BLaER1 (cell line): ENCODE data around the gene COA1.

ENCODE experiments used
- H3K27ac ChIP-seq: shearing (Covaris generic); formaldehyde crosslinking; 2 replicates; pipeline ENCODE4 v1.8.1; 2022
- H3K27me3 ChIP-seq: shearing (Covaris generic); formaldehyde crosslinking; 2 replicates; pipeline ENCODE4 v1.8.1; 2022
- H3K36me3 ChIP-seq: shearing (Covaris generic); formaldehyde crosslinking; 2 replicates; pipeline ENCODE4 v1.8.1; 2022
- H3K4me1 ChIP-seq: shearing (Covaris generic); formaldehyde crosslinking; 2 replicates; pipeline ENCODE4 v1.8.1; 2022
- H3K4me2 ChIP-seq: shearing (Covaris generic); formaldehyde crosslinking; 2 replicates; pipeline ENCODE4 v1.8.1; 2022
- H3K4me3 ChIP-seq: shearing (Covaris generic); formaldehyde crosslinking; 2 replicates; pipeline ENCODE4 v1.8.1; 2022
- H3K9ac ChIP-seq: shearing (Covaris generic); formaldehyde crosslinking; 2 replicates; pipeline ENCODE4 v1.8.1; 2022
- H3K9me3 ChIP-seq: shearing (Covaris generic); formaldehyde crosslinking; 2 replicates; pipeline ENCODE4 v1.8.1; 2022
- H4K20me1 ChIP-seq: shearing (Covaris generic); formaldehyde crosslinking; 2 replicates; pipeline ENCODE4 v1.8.1; 2022
- Cebpa-rat ChIP-seq: shearing (Covaris generic); IDR thresholded peaks from 2 replicates; pipeline ENCODE4 v1.8.1; 2022

Gene COA1

DNA sequence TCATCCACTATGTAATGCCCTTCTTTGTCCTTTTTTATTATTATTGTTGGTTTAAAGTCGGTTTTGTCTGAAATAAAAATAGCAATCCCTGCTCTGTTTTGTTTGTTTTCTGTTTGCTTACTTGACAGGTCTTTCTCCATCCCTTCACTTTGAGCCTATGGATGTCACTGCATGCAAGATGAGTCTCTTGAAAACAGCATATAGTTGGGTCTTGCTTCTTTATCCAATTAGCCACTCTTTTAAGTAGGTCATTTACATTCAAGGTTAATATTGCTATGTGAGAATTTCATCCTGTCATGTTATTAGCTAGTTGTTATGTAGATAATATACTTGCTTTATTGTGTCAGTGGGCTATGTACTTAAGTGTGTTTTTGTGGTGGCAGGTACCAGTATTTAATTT, 25.8 kb downstream of the COA1 start:
- Histone ChIP-seq H4K20me1 (peaks cover 46% of the 10 kb centered on the region), H3K4me2 (no peak overlapping the region), H3K36me3 (peaks cover 51% of the 10 kb centered on the region), H3K27me3 (no peaks in the 10 kb centered on the region), H3K4me1 (peaks cover 7% of the 10 kb centered on the region), H3K9ac (no peak overlapping the region), H3K9me3 (peaks cover 55% of the 10 kb centered on the region), H3K4me3 (no peak overlapping the region), H3K27ac (no peak overlapping the region)
- no peak for TF ChIP-seq Cebpa-rat

DNA sequence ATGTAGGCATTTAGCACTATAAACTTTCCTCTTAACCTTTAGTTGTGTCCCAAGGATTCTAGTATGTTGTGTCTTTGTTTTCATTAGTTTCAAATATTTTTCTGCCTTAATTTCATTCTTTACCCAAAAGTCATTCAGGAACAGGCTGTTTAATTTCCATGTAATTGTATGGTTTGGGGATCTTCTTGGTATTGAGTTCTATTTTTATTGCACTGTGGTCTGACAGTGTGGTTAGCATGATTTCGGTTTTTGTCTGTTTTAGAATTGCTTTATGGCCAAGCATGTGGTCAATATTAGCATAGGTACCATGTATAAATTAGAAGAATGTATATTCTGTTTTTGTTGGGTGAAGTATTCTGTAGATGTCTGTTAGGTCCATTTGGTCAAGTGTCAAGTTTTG, 26.3 kb downstream of the COA1 start:
- Histone ChIP-seq H3K4me3 (no peak overlapping the region), H3K9me3 (peaks cover 49% of the 10 kb centered on the region), H3K27ac (no peak overlapping the region), H3K27me3 (no peaks in the 10 kb centered on the region), H4K20me1 (peaks cover 52% of the 10 kb centered on the region), H3K4me2 (0 out of 2 replicates have a peak overlapping the region, but pooled peaks have one; percentile 2), H3K9ac (no peak overlapping the region), H3K4me1 (peaks cover 7% of the 10 kb centered on the region), H3K36me3 (peaks cover 45% of the 10 kb centered on the region)
- no peak for TF ChIP-seq Cebpa-rat

GRCh38 chr7:43701929-43702328, 27.4 kb downstream of the COA1 start:
- no peak overlapping the region for H3K4me2 ChIP-seq
- peaks cover 43% of the 10 kb centered on the region for H3K9me3 ChIP-seq
- peaks cover 36% of the 10 kb centered on the region for H3K36me3 ChIP-seq
- no peak overlapping the region for H3K4me3 ChIP-seq
- H3K9ac ChIP-seq: no peak overlapping the region
- H3K27ac ChIP-seq: no peak overlapping the region
- peaks cover 61% of the 10 kb centered on the region for H4K20me1 ChIP-seq
- TF ChIP-seq Cebpa-rat: no peak
- peaks cover 7% of the 10 kb centered on the region for H3K4me1 ChIP-seq
- H3K27me3 ChIP-seq: no peaks in the 10 kb centered on the region

DNA sequence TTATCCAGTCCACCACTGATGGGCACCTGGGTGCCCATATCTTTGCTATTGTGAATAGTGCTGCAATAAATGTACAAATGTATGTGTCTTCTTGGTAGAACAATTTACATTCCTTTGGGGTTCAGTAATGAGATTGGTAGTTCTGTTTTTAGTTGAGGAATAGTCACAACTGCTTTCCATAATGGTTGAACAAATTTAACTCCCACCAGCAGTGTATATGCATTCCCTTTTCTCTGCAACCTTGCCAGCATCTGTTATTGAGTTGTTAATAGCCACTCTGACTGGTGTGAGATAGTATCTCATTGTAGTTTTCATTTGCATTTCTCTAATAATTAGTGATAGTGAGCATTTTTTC, 27.8 kb downstream of the COA1 start:
- Histone ChIP-seq H3K27ac (no peak overlapping the region), H3K27me3 (no peaks in the 10 kb centered on the region), H4K20me1 (peaks cover 61% of the 10 kb centered on the region), H3K4me2 (no peak overlapping the region), H3K9me3 (peaks cover 38% of the 10 kb centered on the region), H3K4me1 (peaks cover 7% of the 10 kb centered on the region), H3K4me3 (no peak overlapping the region), H3K36me3 (peaks cover 31% of the 10 kb centered on the region), H3K9ac (no peak overlapping the region)
- no peak for TF ChIP-seq Cebpa-rat

- Histone ChIP-seq H3K4me1 (peaks cover 7% of the 10 kb centered on the region), H3K27me3 (no peaks in the 10 kb centered on the region), H3K36me3 (peaks cover 30% of the 10 kb centered on the region), H3K9ac (no peak overlapping the region), H3K4me2 (no peak overlapping the region), H3K4me3 (no peak overlapping the region), H3K9me3 (peaks cover 37% of the 10 kb centered on the region), H3K27ac (no peak overlapping the region), H4K20me1 (peaks cover 67% of the 10 kb centered on the region)
- no peak for TF ChIP-seq Cebpa-rat
These were observed 28.4 kb downstream of the COA1 start for GRCh38 chr7:43700646-43701499.

DNA sequence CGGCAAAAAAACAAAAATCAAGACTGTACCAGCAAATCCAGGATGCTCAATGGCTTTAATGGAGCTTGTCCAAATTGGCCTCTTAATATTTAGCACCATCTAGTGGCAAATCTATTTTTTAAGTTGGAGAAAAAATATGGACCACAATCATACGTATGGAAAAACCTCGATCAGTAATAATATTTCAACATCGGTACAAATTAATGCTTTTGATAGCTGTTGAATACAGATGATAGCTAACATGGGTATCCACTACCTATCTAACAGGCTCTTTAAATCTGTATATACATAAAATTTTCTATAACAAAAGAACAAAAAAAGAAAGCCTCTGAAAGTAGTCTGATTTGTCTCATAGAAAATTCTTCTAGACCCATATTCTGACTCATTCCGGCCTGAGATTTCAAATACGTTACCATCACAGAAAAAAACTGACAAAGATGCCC, 29.2 kb downstream of the COA1 start:
- H3K9ac ChIP-seq: no peak overlapping the region
- peaks cover 25% of the 10 kb centered on the region for H3K36me3 ChIP-seq
- H3K9me3 ChIP-seq: peaks cover 31% of the 10 kb centered on the region
- no peaks in the 10 kb centered on the region for H3K27me3 ChIP-seq
- H3K27ac ChIP-seq: no peak overlapping the region
- TF ChIP-seq Cebpa-rat: no peak
- peaks cover 75% of the 10 kb centered on the region for H4K20me1 ChIP-seq
- H3K4me1 ChIP-seq: peaks cover 7% of the 10 kb centered on the region
- no peak overlapping the region for H3K4me3 ChIP-seq
- no peak overlapping the region for H3K4me2 ChIP-seq

GRCh38 chr7:43698460-43699255, 30.7 kb downstream of the COA1 start:
- no peak overlapping the region for H3K9ac ChIP-seq
- H3K4me1 ChIP-seq: peaks cover 7% of the 10 kb centered on the region
- H3K36me3 ChIP-seq: peaks cover 11% of the 10 kb centered on the region
- no peak overlapping the region for H3K4me2 ChIP-seq
- TF ChIP-seq Cebpa-rat: no peak
- H3K4me3 ChIP-seq: no peak overlapping the region
- H3K27ac ChIP-seq: no peak overlapping the region
- no peaks in the 10 kb centered on the region for H3K27me3 ChIP-seq
- H4K20me1 ChIP-seq: peaks cover 89% of the 10 kb centered on the region
- peaks cover 17% of the 10 kb centered on the region for H3K9me3 ChIP-seq

DNA sequence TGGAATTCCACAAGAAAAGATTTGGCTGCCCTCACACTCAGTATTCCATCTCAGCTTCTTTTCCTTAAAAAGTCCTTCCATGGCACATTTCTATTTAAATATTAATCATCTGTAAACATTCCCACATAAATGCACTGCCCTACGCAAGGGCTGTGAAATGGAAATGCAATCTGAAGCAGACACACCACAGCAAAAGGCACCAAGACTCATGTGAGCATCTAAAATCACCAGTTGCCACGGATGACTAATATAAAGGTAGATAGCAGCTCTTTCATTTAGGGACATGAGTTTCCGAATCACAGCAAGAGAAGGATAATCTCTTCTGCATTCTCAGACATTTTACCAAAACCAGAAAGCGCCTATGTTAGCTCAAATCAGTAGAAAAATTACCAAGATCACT, 31.6 kb downstream of the COA1 start:
- H4K20me1 ChIP-seq: peaks cover 93% of the 10 kb centered on the region
- TF ChIP-seq Cebpa-rat: no peak
- peaks cover 11% of the 10 kb centered on the region for H3K9me3 ChIP-seq
- H3K27me3 ChIP-seq: no peaks in the 10 kb centered on the region
- H3K4me3 ChIP-seq: no peak overlapping the region
- H3K36me3 ChIP-seq: peaks cover 8% of the 10 kb centered on the region
- no peak overlapping the region for H3K4me2 ChIP-seq
- H3K9ac ChIP-seq: no peak overlapping the region
- H3K4me1 ChIP-seq: no peaks in the 10 kb centered on the region; the same call in 1 of the 2 replicates
- H3K27ac ChIP-seq: no peak overlapping the region

- TF ChIP-seq Cebpa-rat: no peak
- Histone ChIP-seq H3K4me1 (peaks cover 5% of the 10 kb centered on the region; the same call in 1 of the 2 replicates), H3K4me3 (no peak overlapping the region), H3K9ac (no peak overlapping the region), H3K27ac (no peak overlapping the region), H3K27me3 (no peaks in the 10 kb centered on the region), H4K20me1 (peaks cover 84% of the 10 kb centered on the region), H3K4me2 (no peak overlapping the region), H3K36me3 (peaks cover 8% of the 10 kb centered on the region), H3K9me3 (peaks cover 24% of the 10 kb centered on the region)
These were observed 34.0 kb downstream of the COA1 start for GRCh38 chr7:43695365-43695764.

GRCh38 chr7:43694399-43694748, 34.9 kb downstream of the COA1 start:
- H3K4me1 ChIP-seq: peaks cover 5% of the 10 kb centered on the region; the same call in 1 of the 2 replicates
- TF ChIP-seq Cebpa-rat: no peak
- no peaks in the 10 kb centered on the region for H3K27me3 ChIP-seq
- peaks cover 30% of the 10 kb centered on the region for H3K9me3 ChIP-seq
- H3K9ac ChIP-seq: no peak overlapping the region
- H4K20me1 ChIP-seq: peaks cover 74% of the 10 kb centered on the region
- H3K4me3 ChIP-seq: no peak overlapping the region
- H3K27ac ChIP-seq: no peak overlapping the region
- H3K4me2 ChIP-seq: no peak overlapping the region
- peaks cover 9% of the 10 kb centered on the region for H3K36me3 ChIP-seq
